Inferior parietal cortex (tissue), 1 donor: ENCODE data around the gene PCDHGA6.

Experiments used
- DNase-seq: peaks from one replicate; pipeline ENCODE4 v3.0.0-alpha.2; 2016; ENCODE audit errors: extremely low spot score

The PCDHGA6 gene

GRCh38 chr5:141419074-141419880 lies 45.6 kb downstream of the PCDHGA6 start:
- no peak for DNase-seq

DNA sequence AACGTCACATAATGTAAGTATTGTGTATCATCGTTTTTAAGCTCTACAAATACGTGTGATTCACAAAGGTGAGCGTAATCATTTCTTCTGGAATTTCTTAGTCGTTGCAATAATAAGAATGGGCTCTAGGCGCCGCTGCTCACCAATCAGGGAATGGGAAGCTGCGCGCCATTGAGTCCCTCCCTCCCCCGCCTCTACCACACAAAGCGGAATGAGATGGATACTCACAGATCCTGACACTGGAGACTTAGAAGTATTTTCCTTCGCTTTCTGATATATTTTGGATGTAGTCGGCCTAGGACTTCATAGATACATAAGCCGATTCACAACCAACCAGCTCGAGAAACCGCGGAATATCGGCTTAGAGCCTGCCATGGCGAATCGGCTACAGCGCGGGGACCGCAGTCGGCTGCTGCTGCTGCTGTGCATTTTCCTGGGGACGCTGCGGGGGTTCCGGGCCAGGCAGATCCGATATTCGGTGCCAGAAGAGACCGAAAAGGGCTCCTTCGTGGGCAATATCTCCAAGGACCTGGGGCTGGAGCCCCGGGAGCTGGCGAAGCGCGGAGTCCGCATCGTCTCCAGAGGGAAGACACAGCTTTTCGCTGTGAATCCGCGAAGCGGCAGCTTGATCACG lies 47.3 kb downstream of the PCDHGA6 start, which contains the start of gene PCDHGA11:
TSS of gene PCDHGA11 (plus strand) at position 197 of the 634 bp plus-strand sequence. CDS start at position 374, 177 bp downstream.
- DNase-seq, result peak; percentile 5

DNA sequence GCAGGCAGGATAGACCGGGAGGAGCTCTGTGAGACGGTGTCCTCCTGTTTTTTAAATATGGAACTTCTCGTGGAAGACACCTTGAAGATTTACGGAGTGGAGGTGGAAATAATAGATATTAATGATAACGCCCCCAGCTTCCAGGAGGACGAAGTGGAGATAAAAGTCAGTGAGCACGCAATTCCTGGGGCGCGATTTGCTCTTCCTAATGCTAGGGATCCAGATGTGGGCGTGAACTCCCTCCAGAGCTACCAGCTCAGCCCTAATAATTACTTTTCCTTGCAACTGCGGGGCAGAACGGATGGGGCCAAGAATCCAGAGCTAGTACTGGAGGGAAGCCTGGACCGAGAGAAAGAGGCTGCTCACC lies 47.8 kb downstream of the PCDHGA6 start:
- no peak for DNase-seq

GRCh38 chr5:141422742-141423291 lies 49.1 kb downstream of the PCDHGA6 start:
- no peak for DNase-seq

GRCh38 chr5:141427783-141428426 lies 54.2 kb downstream of the PCDHGA6 start:
- no peak for DNase-seq
